ENCODE results near the gene LBR.

GRCh38 chr1:225449261-225449660 is 21.4 kb upstream of the LBR start:
- no peak for TF ChIP-seq CTCF (conservative IDR thresholded peaks at IDR 0.05; ENCODE audit: low read length)
- no peak for TF ChIP-seq EZH2phosphoT487 (IDR thresholded peaks at IDR 0.05; ENCODE audit: borderline replicate concordance)
